DND-41 (cell line): ENCODE data around the gene PPIF.

ENCODE experiments used
- EZH2 ChIP-seq: IDR thresholded peaks from 3 replicates; pipeline ENCODE4 v1.6.1; 2012; ENCODE audit warnings: borderline replicate concordance, low read depth, mild to moderate bottlenecking, moderate library complexity, low read length, inconsistent platforms; ENCODE audit not compliant: severe bottlenecking
- TF ChIP-seq, protein P1 (sequence below): IDR thresholded peaks from 2 replicates; pipeline ENCODE4 v1.5.1; 2012; ENCODE audit warnings: borderline replicate concordance, low read length, moderate library complexity, mild to moderate bottlenecking; ENCODE audit not compliant: poor library complexity, severe bottlenecking; ENCODE audit errors: extremely low read depth

GRCh38 chr10:79319115-79319771 is 28.0 kb upstream of the PPIF start:
- TF ChIP-seq, protein P1, sequence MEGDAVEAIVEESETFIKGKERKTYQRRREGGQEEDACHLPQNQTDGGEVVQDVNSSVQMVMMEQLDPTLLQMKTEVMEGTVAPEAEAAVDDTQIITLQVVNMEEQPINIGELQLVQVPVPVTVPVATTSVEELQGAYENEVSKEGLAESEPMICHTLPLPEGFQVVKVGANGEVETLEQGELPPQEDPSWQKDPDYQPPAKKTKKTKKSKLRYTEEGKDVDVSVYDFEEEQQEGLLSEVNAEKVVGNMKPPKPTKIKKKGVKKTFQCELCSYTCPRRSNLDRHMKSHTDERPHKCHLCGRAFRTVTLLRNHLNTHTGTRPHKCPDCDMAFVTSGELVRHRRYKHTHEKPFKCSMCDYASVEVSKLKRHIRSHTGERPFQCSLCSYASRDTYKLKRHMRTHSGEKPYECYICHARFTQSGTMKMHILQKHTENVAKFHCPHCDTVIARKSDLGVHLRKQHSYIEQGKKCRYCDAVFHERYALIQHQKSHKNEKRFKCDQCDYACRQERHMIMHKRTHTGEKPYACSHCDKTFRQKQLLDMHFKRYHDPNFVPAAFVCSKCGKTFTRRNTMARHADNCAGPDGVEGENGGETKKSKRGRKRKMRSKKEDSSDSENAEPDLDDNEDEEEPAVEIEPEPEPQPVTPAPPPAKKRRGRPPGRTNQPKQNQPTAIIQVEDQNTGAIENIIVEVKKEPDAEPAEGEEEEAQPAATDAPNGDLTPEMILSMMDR, result no peak
- no peak for TF ChIP-seq EZH2
